Measurements from ENCODE around the gene ULK2.
A peak's percentile ranks its signal among the peaks of the same experiment; 100 is the strongest.
"Not testable (repeated sequence)": the region's sequence is repeated elsewhere in the genome, so short reads cannot be mapped to it uniquely, and the experiment has no call there.

Gene ULK2

GRCh38 chr17:19867079-19867328 is 732 bp downstream of the ULK2 start:
- DNase-seq (ENCODE audit: low read depth in 2 of 3, low spot score in 1 of 3) = peak; percentile 14 to 37 (median 16)

- DNase-seq (ENCODE audit: low read depth in 2 of 3, low spot score in 1 of 3) = no peak
Measured at GRCh38 chr17:19865021-19865420, 2.7 kb downstream of the ULK2 start.

GRCh38 chr17:19860647-19861177 is 7.0 kb downstream of the ULK2 start:
- not testable (repeated sequence) for DNase-seq (ENCODE audit: low read depth in 2 of 3, low spot score in 1 of 3)

- DNase-seq (ENCODE audit: low read depth in 2 of 3, low spot score in 1 of 3) = no peak
Measured at GRCh38 chr17:19857640-19858039, 10.1 kb downstream of the ULK2 start.

- DNase-seq (ENCODE audit: low read depth in 2 of 3, low spot score in 1 of 3) = no peak
Measured at GRCh38 chr17:19833914-19834313, 33.8 kb downstream of the ULK2 start.

DNA sequence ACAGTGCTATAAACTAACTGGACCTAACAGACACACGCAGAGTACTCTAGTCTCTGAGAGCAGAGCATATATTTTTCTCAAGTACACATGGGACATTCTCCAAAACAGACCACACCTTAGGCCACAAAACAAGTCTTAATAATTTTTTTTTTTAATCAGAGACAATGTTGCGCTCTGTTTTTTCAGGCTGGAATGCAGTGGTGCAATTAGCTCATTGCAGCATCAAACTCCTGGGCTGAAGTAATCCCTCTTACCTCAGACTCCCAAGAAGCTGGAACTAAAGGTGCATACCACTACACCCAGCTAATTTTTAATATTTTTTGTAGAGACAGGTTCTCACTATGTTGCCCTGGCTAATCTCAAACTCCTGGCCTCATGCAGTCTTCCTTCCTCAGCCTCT is 37.7 kb downstream of the ULK2 start:
- no peak for DNase-seq (ENCODE audit: low read depth in 2 of 3, low spot score in 1 of 3)

DNA sequence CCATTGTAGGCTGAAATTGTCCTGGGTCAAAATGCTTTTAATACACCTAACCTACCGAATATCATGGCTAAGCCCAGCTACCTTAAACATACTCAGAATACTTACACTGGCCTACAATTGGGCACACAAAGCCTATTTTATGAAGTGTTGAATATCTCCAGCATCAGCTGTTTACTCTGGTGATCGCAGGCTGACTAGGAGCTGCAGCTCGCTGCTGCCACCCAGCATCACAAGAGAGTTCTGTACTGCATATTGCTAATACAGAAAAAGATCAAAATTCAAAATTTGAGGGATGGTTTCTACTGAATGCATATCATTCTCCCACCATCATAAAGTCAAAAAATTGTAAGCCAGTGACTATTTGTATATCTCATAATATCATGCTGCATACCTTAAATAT is 55.3 kb downstream of the ULK2 start:
- DNase-seq (ENCODE audit: low read depth in 2 of 3, low spot score in 1 of 3) = no peak

DNA sequence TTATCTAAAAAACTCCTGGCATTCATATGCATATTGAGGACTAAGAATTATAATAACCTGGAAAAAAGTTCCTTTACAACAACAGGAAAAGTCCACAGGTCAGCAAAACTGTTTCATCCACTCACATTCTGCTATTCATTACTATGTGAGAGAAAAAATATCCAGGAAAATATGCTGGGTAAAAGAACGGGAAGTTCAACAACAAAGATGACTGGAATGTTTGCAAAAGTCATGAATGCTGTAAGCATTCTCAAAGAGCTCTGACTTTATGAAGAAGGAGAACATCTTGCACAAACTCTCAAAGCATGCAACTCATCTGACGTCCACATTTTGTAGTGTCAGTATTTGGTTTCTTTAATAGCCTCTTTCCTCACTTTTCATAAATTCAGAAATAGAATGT is 62.7 kb downstream of the ULK2 start:
- DNase-seq (ENCODE audit: low read depth in 2 of 3, low spot score in 1 of 3) = no peak

DNA sequence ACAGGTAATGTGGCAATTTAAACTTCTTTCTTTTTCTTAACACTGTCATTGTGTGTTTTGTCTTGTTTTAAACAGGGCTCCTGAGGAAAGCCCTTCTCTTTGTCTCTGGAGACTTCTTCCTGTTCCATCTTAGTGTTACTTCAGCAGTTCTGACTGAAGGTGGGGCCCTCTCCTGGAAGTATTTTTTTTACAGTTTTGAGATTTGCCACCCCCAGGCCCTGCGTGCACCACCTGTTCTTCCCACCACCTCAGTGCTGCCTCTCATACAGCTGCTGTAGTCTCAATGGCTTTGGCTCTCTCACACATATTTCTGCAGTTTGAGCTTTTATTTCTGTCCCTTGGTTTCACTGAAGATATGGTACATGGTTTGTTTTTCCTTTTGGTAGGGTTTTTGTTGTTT is 67.2 kb downstream of the ULK2 start:
- no peak for DNase-seq (ENCODE audit: low read depth in 2 of 3, low spot score in 1 of 3)

GRCh38 chr17:19799796-19800195 is 67.9 kb downstream of the ULK2 start:
- no peak for DNase-seq (ENCODE audit: low read depth in 2 of 3, low spot score in 1 of 3)

DNA sequence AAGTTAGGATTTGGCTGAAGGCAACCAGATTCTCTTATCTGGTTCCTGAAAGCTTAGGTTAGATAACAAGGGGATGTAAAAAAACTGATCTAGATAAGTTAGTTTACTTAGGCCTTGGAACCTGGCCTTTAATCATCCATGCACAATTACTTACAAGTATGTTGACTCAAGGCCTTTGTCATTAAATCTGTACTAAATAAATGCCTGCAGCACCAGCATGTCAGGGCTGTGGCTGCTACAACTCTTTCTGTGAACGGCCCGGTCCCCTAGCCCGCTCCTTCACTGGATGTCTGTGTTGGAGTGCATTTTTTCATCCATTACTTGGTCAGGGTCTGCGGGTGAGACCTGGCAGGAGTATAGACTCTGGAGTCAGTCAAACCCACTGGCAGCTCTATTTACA is 71.3 kb downstream of the ULK2 start:
- no peak for DNase-seq (ENCODE audit: low read depth in 2 of 3, low spot score in 1 of 3)

GRCh38 chr17:19791918-19792550 is 75.7 kb downstream of the ULK2 start:
- DNase-seq (ENCODE audit: low read depth in 2 of 3, low spot score in 1 of 3) = no peak

GRCh38 chr17:19787733-19788357 is 79.9 kb downstream of the ULK2 start:
- DNase-seq (ENCODE audit: low read depth in 2 of 3, low spot score in 1 of 3) = no peak

GRCh38 chr17:19785854-19786253 is 81.9 kb downstream of the ULK2 start:
- DNase-seq (ENCODE audit: low read depth in 2 of 3, low spot score in 1 of 3) = no peak

DNA sequence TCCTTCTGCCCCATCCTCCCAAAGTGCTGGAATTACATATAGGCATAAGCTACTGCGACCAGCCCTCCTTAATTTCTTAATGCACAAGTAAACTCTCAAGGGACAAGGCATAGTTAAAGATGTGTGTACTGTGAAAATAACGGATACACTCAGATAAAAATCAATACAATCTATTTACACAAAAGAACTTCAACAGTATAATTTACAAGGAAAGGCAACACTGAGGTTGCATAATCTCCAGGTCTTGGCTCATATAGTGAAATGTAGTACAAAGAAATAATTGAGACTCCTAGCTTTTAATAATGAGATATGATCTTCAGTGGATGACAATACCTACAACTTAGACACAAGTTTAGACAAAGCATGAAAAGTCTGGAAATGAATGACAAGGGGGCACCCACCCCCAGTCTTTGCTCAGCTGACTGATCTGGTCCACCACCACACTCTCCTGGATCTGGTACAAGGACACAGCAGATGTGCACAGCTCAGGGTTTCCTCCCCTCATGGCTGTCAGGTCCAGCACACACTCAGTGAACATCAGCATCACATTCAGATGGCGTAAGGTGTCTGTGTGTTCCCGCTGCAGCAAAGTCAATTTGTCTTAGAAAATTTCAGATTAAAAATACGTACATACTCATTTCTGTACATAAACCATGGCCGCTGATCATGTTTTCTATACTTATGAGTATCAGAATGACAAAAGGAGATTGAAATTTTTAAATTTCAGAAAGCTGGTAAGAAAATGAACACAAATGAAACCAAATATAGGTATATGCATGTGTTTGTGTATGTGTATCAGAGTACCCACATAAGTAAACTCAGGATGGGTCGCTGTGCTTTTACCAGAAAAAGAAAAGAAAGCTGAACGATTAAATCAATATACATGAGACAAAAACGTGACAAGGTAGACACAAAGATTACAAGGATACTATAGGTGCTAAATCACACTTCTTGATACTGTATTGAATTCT is 86.0 kb downstream of the ULK2 start:
- no peak for DNase-seq (ENCODE audit: low read depth in 2 of 3, low spot score in 1 of 3)

GRCh38 chr17:19780846-19781245 is 86.9 kb downstream of the ULK2 start:
- DNase-seq (ENCODE audit: low read depth in 2 of 3, low spot score in 1 of 3) = no peak

DNA sequence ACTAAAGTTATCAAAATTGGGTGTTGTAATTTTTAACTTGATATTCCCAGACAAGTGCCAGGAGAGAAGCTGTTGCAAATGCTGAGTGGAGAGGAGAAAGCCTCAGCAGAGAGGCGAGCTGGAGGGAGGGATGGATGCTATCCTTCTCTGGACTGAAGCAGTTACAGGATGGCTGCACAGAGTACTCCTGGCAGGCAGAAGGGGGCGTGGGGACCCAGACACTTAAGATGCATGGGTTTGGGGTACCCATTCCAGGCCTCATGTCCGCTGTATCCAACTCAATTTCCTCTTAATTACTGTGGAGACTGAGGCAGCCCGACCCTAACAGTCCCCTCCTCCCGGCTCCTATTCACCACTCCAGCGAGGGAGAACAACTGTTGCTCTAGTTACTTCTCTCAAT is 94.2 kb downstream of the ULK2 start:
- no peak for DNase-seq (ENCODE audit: low read depth in 2 of 3, low spot score in 1 of 3)

- DNase-seq (ENCODE audit: low read depth in 2 of 3, low spot score in 1 of 3) = no peak
Measured at GRCh38 chr17:19771971-19772630, 95.6 kb downstream of the ULK2 start.

DNA sequence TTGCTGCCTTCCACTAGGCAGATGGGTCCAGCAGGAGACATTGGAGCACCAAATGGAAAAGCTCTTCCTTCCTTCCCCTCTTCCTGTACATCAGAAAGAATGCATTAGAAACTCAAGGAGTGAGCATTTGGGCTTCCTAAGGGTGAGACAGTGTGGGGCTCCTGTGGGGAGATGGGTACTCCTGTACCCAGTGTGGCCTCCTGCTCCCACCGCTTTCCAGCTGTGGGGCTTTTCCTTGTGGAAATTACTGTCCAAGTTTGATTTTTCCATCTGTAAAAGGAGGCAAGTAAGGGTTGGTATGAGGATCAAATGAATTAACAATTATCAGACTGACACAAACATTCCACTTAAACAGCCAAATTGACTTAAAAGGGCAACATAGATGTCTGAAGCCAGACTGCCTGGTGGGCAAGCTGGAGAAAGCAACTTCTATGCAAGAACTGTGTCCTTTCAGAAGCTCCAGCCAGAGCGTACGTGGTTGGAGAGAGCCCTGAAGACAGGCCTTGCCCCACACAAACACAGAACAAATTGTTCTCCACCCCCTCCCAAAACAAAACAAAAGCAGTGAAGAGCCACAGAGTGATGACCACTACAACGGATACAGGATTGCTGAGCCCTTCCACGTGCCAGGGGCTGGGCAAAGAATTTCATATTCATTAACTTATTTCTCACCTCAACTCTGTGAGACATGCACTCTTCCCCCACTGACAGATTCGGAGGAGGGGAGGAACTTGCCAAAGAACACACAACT is 96.6 kb downstream of the ULK2 start:
- no peak for DNase-seq (ENCODE audit: low read depth in 2 of 3, low spot score in 1 of 3)

DNA sequence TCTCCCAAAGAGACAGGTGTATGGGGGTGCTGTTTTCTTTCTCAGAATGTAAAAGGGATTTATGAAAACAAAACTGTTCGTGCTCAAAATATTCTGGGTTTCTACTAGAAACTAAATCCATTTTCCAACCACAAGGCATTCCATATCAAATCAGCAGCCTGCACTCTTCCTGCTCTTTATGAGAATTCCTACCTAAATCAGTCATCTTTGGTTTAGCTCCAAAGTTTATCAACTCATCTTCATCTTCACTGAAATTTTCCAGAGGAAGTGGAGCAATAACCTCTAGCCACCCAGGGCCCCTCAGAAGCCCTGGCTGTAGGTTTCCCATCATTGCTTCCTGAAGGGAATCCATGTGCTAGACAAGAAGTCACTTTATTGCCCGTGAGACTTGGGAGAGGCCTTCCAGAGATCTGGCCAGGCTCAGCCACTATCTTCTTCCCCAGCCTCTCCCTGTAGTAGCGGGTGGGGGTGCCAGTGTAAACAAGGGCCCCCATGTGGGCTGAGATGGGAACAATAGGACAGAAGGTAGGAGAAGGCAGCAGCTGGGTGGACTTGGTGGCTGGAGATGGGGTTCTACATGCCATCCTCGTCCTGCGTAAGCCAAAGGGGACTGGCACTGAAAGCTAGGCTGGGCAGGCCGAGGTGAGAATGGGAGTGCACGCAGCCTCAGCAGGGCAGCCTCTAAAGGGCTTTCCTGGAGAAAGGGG is 97.6 kb downstream of the ULK2 start:
- no peak for DNase-seq (ENCODE audit: low read depth in 2 of 3, low spot score in 1 of 3)
